ENCODE measurements around the gene SND1. TPM values are rescaled to one million over a fixed set of nuclear protein-coding genes. Genes with fewer than 3 reads are reported as not detected.

The SND1 gene
- total RNA-seq, 1 experiment from 2014 or later = 274 TPM

GRCh38 chr7:127890726-127891125, 238.7 kb downstream of the SND1 start:
- POLR2A ChIA-PET = no interaction called here
- H3K27me3 ChIP-seq (replicated peaks; ENCODE audit: control insufficient read depth, insufficient read depth, low read length) = no peaks in the 10 kb centered on the region
- BruUV-seq (replicated peaks) = no TSS peak
- no peaks in the 10 kb centered on the region for H3K9me3 ChIP-seq
- H3K4me1 ChIP-seq = peaks cover 21% of the 10 kb centered on the region
- Mint-ChIP-seq H3K27ac (ENCODE audit: unreplicated experiment) (no peak overlapping the region), H3K36me3 (ENCODE audit: insufficient read depth, unreplicated experiment) (peaks cover 64% of the 10 kb centered on the region), H3K4me3 (ENCODE audit: unreplicated experiment) (no peak overlapping the region), H3K4me1 (ENCODE audit: low read depth, unreplicated experiment) (peaks cover 11% of the 10 kb centered on the region), H3K27me3 (ENCODE audit: insufficient read depth, unreplicated experiment) (no peaks in the 10 kb centered on the region), H3K9me3 (ENCODE audit: unreplicated experiment) (no peaks in the 10 kb centered on the region)
- CTCF ChIA-PET = no interaction called here
- DNase-seq = no peak
- no peak for TF ChIP-seq CTCF (IDR thresholded peaks at IDR 0.05; ENCODE audit: insufficient read depth in 1 of 2, low read depth in 1 of 2, low read length in 1 of 2, severe bottlenecking in 1 of 2, unreplicated experiment in 1 of 2)
- H3K4me3 ChIP-seq (ENCODE audit: low read depth, low read length) = no peak overlapping the region
- peaks cover 1% of the 10 kb centered on the region; the same call in 1 of the 2 replicates for H3K36me3 ChIP-seq (ENCODE audit: control insufficient read depth, insufficient read depth, low read length)
- intact Hi-C loops (cut with micrococcal nuclease; ENCODE audit: unreplicated experiment) = no loop called here

- intact Hi-C loops (cut with micrococcal nuclease; ENCODE audit: unreplicated experiment) = no loop called here
- Histone ChIP-seq H3K36me3 (ENCODE audit: control insufficient read depth, insufficient read depth, low read length) (peaks cover 1% of the 10 kb centered on the region; the same call in 1 of the 2 replicates), H3K4me1 (peaks cover 20% of the 10 kb centered on the region), H3K4me3 (ENCODE audit: low read depth, low read length) (no peak overlapping the region), H3K27me3 (replicated peaks; ENCODE audit: control insufficient read depth, insufficient read depth, low read length) (no peaks in the 10 kb centered on the region), H3K9me3 (no peaks in the 10 kb centered on the region)
- no peaks in the 10 kb centered on the region for H3K27me3 Mint-ChIP-seq (ENCODE audit: insufficient read depth, unreplicated experiment)
- DNase-seq = no peak
- H3K27ac Mint-ChIP-seq (ENCODE audit: unreplicated experiment) = no peak overlapping the region
- peaks cover 64% of the 10 kb centered on the region for H3K36me3 Mint-ChIP-seq (ENCODE audit: insufficient read depth, unreplicated experiment)
- no peak overlapping the region for H3K4me3 Mint-ChIP-seq (ENCODE audit: unreplicated experiment)
- H3K4me1 Mint-ChIP-seq (ENCODE audit: low read depth, unreplicated experiment) = peaks cover 7% of the 10 kb centered on the region
- TF ChIP-seq CTCF (IDR thresholded peaks at IDR 0.05; ENCODE audit: insufficient read depth in 1 of 2, low read depth in 1 of 2, low read length in 1 of 2, severe bottlenecking in 1 of 2, unreplicated experiment in 1 of 2) = no peak
- ChIA-PET CTCF (no interaction called here), POLR2A (no interaction called here)
- BruUV-seq (replicated peaks) = no TSS peak
- no peaks in the 10 kb centered on the region for H3K9me3 Mint-ChIP-seq (ENCODE audit: unreplicated experiment)
These were observed 239.2 kb downstream of the SND1 start for GRCh38 chr7:127891144-127891543.

- intact Hi-C loops (cut with micrococcal nuclease; ENCODE audit: unreplicated experiment) = no loop called here
- no peak overlapping the region for H3K27ac Mint-ChIP-seq (ENCODE audit: unreplicated experiment)
- peaks cover 20% of the 10 kb centered on the region for H3K4me1 ChIP-seq
- peaks cover 60% of the 10 kb centered on the region for H3K36me3 Mint-ChIP-seq (ENCODE audit: insufficient read depth, unreplicated experiment)
- H3K27me3 ChIP-seq (replicated peaks; ENCODE audit: control insufficient read depth, insufficient read depth, low read length) = no peaks in the 10 kb centered on the region
- no peaks in the 10 kb centered on the region for H3K9me3 Mint-ChIP-seq (ENCODE audit: unreplicated experiment)
- no peak for TF ChIP-seq CTCF (IDR thresholded peaks at IDR 0.05; ENCODE audit: insufficient read depth in 1 of 2, low read depth in 1 of 2, low read length in 1 of 2, severe bottlenecking in 1 of 2, unreplicated experiment in 1 of 2)
- no TSS peak for BruUV-seq (replicated peaks)
- peaks cover 7% of the 10 kb centered on the region for H3K4me1 Mint-ChIP-seq (ENCODE audit: low read depth, unreplicated experiment)
- no peaks in the 10 kb centered on the region for H3K9me3 ChIP-seq
- ChIA-PET POLR2A (no interaction called here), CTCF (no interaction called here)
- peaks cover 1% of the 10 kb centered on the region; the same call in 1 of the 2 replicates for H3K36me3 ChIP-seq (ENCODE audit: control insufficient read depth, insufficient read depth, low read length)
- no peaks in the 10 kb centered on the region for H3K27me3 Mint-ChIP-seq (ENCODE audit: insufficient read depth, unreplicated experiment)
- DNase-seq = no peak
- H3K4me3 ChIP-seq (ENCODE audit: low read depth, low read length) = no peak overlapping the region
- H3K4me3 Mint-ChIP-seq (ENCODE audit: unreplicated experiment) = no peak overlapping the region
These were observed 240.0 kb downstream of the SND1 start for GRCh38 chr7:127891854-127892438.
